CD8-positive, alpha-beta memory T cell (primary cell): ENCODE measurements around the gene KRTAP12-3. TPM values are rescaled to one million over a fixed set of nuclear protein-coding genes. Genes with fewer than 3 reads are reported as not detected.
"Not testable (repeated sequence)": the region's sequence is repeated elsewhere in the genome, so short reads cannot be mapped to it uniquely, and the experiment has no call there.

ENCODE experiments used
- CTCF ChIA-PET: fragments of 350-600 bp; sonication (Branson Sonifier 250); formaldehyde crosslinking; loops from one replicate; lab custom pipeline; 2021; ENCODE audit warnings: antibody characterized with exemption; lab: Charles Lee
- POLR2A ChIA-PET: fragments of 350-600 bp; sonication (Branson Sonifier 250); formaldehyde crosslinking; loops from one replicate; lab custom pipeline; 2021; ENCODE audit warnings: antibody characterized with exemption; lab: Charles Lee
- DNase-seq, 5 donors: peaks; one replicate each; pipeline versions ENCODE4 v3.0.0 to v3.0.0-alpha.2; 2020 to 2022; ENCODE audit warnings: mixed read lengths in 1 of 5
- H3K27ac ChIP-seq: one replicate; pipeline ENCODE4 v1.7.0; 2013; ENCODE audit warnings: low read depth, mild to moderate bottlenecking, low read length, moderate library complexity
- H3K27me3 ChIP-seq: 2 replicates; pipeline ENCODE4 v1.7.0; 2013; ENCODE audit warnings: low read length, mild to moderate bottlenecking; ENCODE audit not compliant: insufficient read depth, poor library complexity, severe bottlenecking
- H3K36me3 ChIP-seq: 2 replicates; pipeline ENCODE4 v1.7.0; 2013; ENCODE audit warnings: mild to moderate bottlenecking, low read length, moderate library complexity; ENCODE audit not compliant: insufficient read depth
- H3K4me1 ChIP-seq: 2 replicates; pipeline ENCODE4 v1.7.0; 2013; ENCODE audit warnings: mild to moderate bottlenecking, low read length, moderate library complexity; ENCODE audit not compliant: insufficient read depth
- H3K4me3 ChIP-seq: 2 replicates; pipeline ENCODE4 v1.7.0; 2013; ENCODE audit warnings: mild to moderate bottlenecking, low read length
- H3K9me3 ChIP-seq: 2 replicates; pipeline ENCODE4 v1.7.0; 2013; ENCODE audit warnings: mild to moderate bottlenecking, low read length
- H3K27ac Mint-ChIP-seq, 8 donors: one replicate each; pipeline ENCODE4 v1.8.0; 2020 to 2021; ENCODE audit warnings: mixed read lengths in 8 of 8, mild to moderate bottlenecking in 6 of 8, inconsistent platforms in 3 of 8, moderate library complexity in 3 of 8
- H3K27me3 Mint-ChIP-seq, 2 donors: one replicate each; pipeline ENCODE4 v1.8.0; 2020 to 2021; ENCODE audit warnings: mixed read lengths in 2 of 2, mild to moderate bottlenecking in 1 of 2, moderate library complexity in 1 of 2
- H3K36me3 Mint-ChIP-seq, 3 donors: one replicate each; pipeline ENCODE4 v1.8.0; 2020 to 2021; ENCODE audit warnings: mixed read lengths in 3 of 3, inconsistent platforms in 1 of 3, mild to moderate bottlenecking in 1 of 3
- H3K4me1 Mint-ChIP-seq, 3 donors: one replicate each; pipeline ENCODE4 v1.8.0; 2020 to 2021; ENCODE audit warnings: mixed read lengths in 3 of 3, inconsistent platforms in 1 of 3, mild to moderate bottlenecking in 1 of 3
- H3K4me3 Mint-ChIP-seq, 7 donors: one replicate each; pipeline ENCODE4 v1.8.0; 2020 to 2021; ENCODE audit warnings: mixed read lengths in 7 of 7, mild to moderate bottlenecking in 6 of 7, moderate library complexity in 4 of 7, inconsistent platforms in 2 of 7
- H3K9me3 Mint-ChIP-seq, 5 donors: one replicate each; pipeline ENCODE4 v1.8.0; 2020 to 2022; ENCODE audit warnings: mixed read lengths in 5 of 5, mild to moderate bottlenecking in 3 of 5, moderate library complexity in 2 of 5, inconsistent platforms in 1 of 5
- polyA plus RNA-seq: library from polyadenylated mRNA; unstranded; fragments of 300-500 nt; fragmentation: Illumina TruSeq; gene quantifications from one replicate; pipeline ENCODE4 v1.2.3, GENCODE V29; 2021
- total RNA-seq, 2 experiments: library from RNA; stranded (reverse); gene quantifications; one replicate each; pipeline ENCODE4 v1.2.3, GENCODE V29; 2021

The KRTAP12-3 gene
- total and polyA plus RNA-seq, 3 experiments from 2014 or later: not detected

GRCh38 chr21:44684077-44684476 is 26.3 kb downstream of the KRTAP12-3 start:
- DNase-seq: no peak
- Mint-ChIP-seq H3K4me3 (no peak overlapping the region), H3K27me3 (peaks cover 8 to 23% of the 10 kb centered on the region in 2 donors), H3K36me3 (peaks cover 0 to 4% (median 0%) of the 10 kb centered on the region in 3 donors), H3K9me3 (no peaks in the 10 kb centered on the region), H3K27ac (peak overlapping the region in 1 of 8 donors; percentile 43), H3K4me1 (peaks cover 6 to 7% (median 6%) of the 10 kb centered on the region in 3 donors)
- no peaks in the 10 kb centered on the region for H3K9me3 ChIP-seq
- H3K36me3 ChIP-seq: no peaks in the 10 kb centered on the region
- no peak overlapping the region for H3K4me3 ChIP-seq
- no peaks in the 10 kb centered on the region for H3K27me3 ChIP-seq
- H3K27ac ChIP-seq: no peak overlapping the region
- H3K4me1 ChIP-seq: no peaks in the 10 kb centered on the region
- CTCF ChIA-PET: no interaction called here
- POLR2A ChIA-PET: no interaction called here

DNA sequence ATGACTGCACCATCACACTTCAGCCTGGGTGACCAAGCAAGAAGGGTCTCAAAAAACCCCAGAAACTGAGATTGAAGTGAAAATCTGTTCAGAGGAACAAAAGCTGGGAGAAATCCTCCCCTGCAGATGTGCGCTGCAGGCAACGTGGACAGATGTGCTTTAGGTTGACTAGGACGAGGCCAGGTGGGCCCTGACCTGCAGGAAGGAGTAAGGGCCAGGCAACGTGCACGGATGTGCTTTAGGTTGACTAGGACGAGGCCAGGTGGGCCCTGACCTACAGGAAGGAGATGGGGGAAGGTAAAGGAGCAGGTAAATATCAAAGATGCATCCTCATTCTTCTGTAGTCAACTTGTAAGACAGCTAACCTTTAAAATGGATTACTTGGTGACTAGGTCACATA is 26.8 kb downstream of the KRTAP12-3 start:
- Mint-ChIP-seq H3K9me3 (no peaks in the 10 kb centered on the region), H3K4me3 (no peak overlapping the region), H3K27me3 (peaks cover 8 to 23% of the 10 kb centered on the region in 2 donors), H3K4me1 (peaks cover 6 to 7% (median 6%) of the 10 kb centered on the region in 3 donors), H3K27ac (peak overlapping the region in 1 of 8 donors; percentile 91), H3K36me3 (peaks cover 0 to 4% (median 0%) of the 10 kb centered on the region in 3 donors)
- Histone ChIP-seq H3K36me3 (no peaks in the 10 kb centered on the region), H3K27me3 (no peaks in the 10 kb centered on the region), H3K27ac (no peak overlapping the region), H3K4me1 (no peaks in the 10 kb centered on the region), H3K9me3 (no peaks in the 10 kb centered on the region), H3K4me3 (no peak overlapping the region)
- POLR2A ChIA-PET: no interaction called here
- no peak for DNase-seq
- CTCF ChIA-PET: no interaction called here

DNA sequence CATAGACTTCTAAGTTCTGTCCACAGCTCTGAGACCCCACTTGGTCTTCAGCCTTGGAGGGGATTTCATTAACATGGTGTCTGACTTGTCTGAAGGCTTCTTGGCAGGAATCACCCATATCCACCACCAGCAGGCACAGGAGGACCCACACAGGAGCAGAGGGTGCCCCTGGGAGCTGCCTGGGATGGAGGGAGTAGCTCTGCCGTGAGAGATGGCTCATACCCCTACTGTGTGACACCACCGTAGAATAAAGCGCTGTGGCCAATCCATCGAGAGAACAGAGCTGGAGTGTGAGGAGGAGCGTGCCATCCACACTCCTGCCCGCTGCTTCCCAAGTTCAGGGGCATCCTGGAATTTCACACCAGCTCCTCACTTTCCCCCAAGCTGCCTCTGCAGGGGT is 27.3 kb downstream of the KRTAP12-3 start:
- H3K4me1 Mint-ChIP-seq, H3K4me1 ChIP-seq, H3K4me3 ChIP-seq, H3K36me3 ChIP-seq, H3K36me3 Mint-ChIP-seq, DNase-seq, H3K9me3 ChIP-seq, H3K27ac ChIP-seq, H3K9me3 Mint-ChIP-seq, POLR2A ChIA-PET, CTCF ChIA-PET, H3K27me3 ChIP-seq: not testable (repeated sequence)
- peak overlapping the region in 1 of 7 donors; percentile 26 for H3K4me3 Mint-ChIP-seq
- peaks cover 8 to 26% of the 10 kb centered on the region in 2 donors for H3K27me3 Mint-ChIP-seq
- peak overlapping the region in 1 of 8 donors; percentile 34 for H3K27ac Mint-ChIP-seq

DNA sequence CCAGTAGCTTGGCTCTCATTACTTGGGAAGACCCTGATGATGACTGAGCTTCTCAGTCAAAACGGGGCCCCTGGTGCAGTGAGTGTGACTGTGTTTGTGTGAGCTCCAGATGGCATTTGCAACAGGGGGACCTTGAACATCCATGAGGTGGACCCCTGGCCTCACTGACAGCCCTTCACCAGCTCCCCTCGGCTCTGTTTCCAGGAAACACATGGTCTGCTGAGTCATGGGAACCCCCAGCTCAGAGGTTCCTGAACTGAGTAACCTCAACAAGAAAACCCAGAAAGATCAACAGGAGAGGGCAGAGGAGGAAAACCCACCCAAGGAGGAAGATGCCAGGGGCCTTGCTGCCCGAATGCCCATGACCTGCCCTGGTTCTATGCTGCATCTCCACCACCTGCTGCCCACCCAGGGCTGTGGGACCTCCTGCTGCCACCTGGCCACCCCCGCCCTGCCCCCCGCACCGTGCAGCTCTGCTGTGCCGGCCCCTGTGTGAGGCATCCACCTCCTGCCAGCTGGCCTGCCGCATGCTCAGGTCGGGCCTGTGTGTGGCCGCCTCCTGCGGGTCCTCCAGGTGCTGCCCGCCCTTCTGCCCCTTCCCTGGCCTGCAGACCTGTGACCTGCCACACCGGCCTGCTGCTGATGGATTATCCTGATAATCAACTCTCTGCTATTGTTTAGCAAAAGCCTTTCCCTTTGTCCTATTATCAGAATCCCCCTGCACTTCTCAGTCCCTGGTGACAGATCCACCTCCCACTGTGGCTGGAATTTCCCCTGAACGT is 28.5 kb downstream of the KRTAP12-3 start:
- H3K9me3 ChIP-seq: no peaks in the 10 kb centered on the region
- H3K36me3 ChIP-seq: no peaks in the 10 kb centered on the region
- H3K4me3 ChIP-seq: no peak overlapping the region
- H3K9me3 Mint-ChIP-seq: no peaks in the 10 kb centered on the region
- H3K27ac Mint-ChIP-seq: peak overlapping the region in 2 of 8 donors; percentile 12 to 81
- H3K27me3 Mint-ChIP-seq: peaks cover 8 to 26% of the 10 kb centered on the region in 2 donors
- DNase-seq: no peak
- H3K4me1 ChIP-seq: no peaks in the 10 kb centered on the region
- POLR2A ChIA-PET: no interaction called here
- H3K4me3 Mint-ChIP-seq: no peak overlapping the region
- H3K27me3 ChIP-seq: no peaks in the 10 kb centered on the region
- peaks cover 6 to 7% (median 6%) of the 10 kb centered on the region in 3 donors for H3K4me1 Mint-ChIP-seq
- no peaks in the 10 kb centered on the region for H3K36me3 Mint-ChIP-seq
- CTCF ChIA-PET: no interaction called here
- no peak overlapping the region for H3K27ac ChIP-seq

GRCh38 chr21:44686843-44687561 is 29.3 kb downstream of the KRTAP12-3 start:
- H3K36me3 Mint-ChIP-seq: no peaks in the 10 kb centered on the region
- peak overlapping the region in 2 of 8 donors; percentile 81 to 82 for H3K27ac Mint-ChIP-seq
- POLR2A ChIA-PET: no interaction called here
- H3K4me1 Mint-ChIP-seq: peaks cover 9 to 14% (median 12%) of the 10 kb centered on the region in 3 donors
- no peaks in the 10 kb centered on the region for H3K4me1 ChIP-seq
- H3K4me3 ChIP-seq: no peak overlapping the region
- no peaks in the 10 kb centered on the region for H3K9me3 ChIP-seq
- no peaks in the 10 kb centered on the region for H3K36me3 ChIP-seq
- H3K27me3 ChIP-seq: no peaks in the 10 kb centered on the region
- CTCF ChIA-PET: no interaction called here
- H3K4me3 Mint-ChIP-seq: no peak overlapping the region
- peaks cover 6 to 26% of the 10 kb centered on the region in 2 donors for H3K27me3 Mint-ChIP-seq
- no peak for DNase-seq
- H3K27ac ChIP-seq: no peak overlapping the region
- H3K9me3 Mint-ChIP-seq: peaks cover 0 to 4% (median 0%) of the 10 kb centered on the region in 5 donors

- Mint-ChIP-seq H3K9me3 (peaks cover 0 to 10% (median 3%) of the 10 kb centered on the region in 5 donors), H3K36me3 (peaks cover 0 to 6% (median 2%) of the 10 kb centered on the region in 3 donors), H3K27ac (no peak overlapping the region), H3K27me3 (peaks cover 6 to 26% of the 10 kb centered on the region in 2 donors), H3K4me3 (no peak overlapping the region), H3K4me1 (peaks cover 9 to 14% (median 12%) of the 10 kb centered on the region in 3 donors)
- ChIA-PET CTCF (no interaction called here), POLR2A (no interaction called here)
- H3K4me3 ChIP-seq: no peak overlapping the region
- no peak overlapping the region for H3K27ac ChIP-seq
- no peaks in the 10 kb centered on the region for H3K4me1 ChIP-seq
- no peaks in the 10 kb centered on the region for H3K36me3 ChIP-seq
- peaks cover 4% of the 10 kb centered on the region for H3K9me3 ChIP-seq
- no peak for DNase-seq
- H3K27me3 ChIP-seq: no peaks in the 10 kb centered on the region
These were observed 29.9 kb downstream of the KRTAP12-3 start for GRCh38 chr21:44687671-44688070.

GRCh38 chr21:44689740-44690139 is 32.0 kb downstream of the KRTAP12-3 start:
- peaks cover 6 to 26% of the 10 kb centered on the region in 2 donors for H3K27me3 Mint-ChIP-seq
- CTCF ChIA-PET, H3K27ac Mint-ChIP-seq, H3K9me3 ChIP-seq, H3K4me1 ChIP-seq, POLR2A ChIA-PET, H3K4me3 ChIP-seq, H3K27me3 ChIP-seq, H3K4me3 Mint-ChIP-seq, H3K27ac ChIP-seq, DNase-seq, H3K36me3 ChIP-seq: not testable (repeated sequence)
- H3K9me3 Mint-ChIP-seq: peaks cover 3 to 12% (median 6%) of the 10 kb centered on the region in 5 donors
- H3K4me1 Mint-ChIP-seq: peaks cover 14 to 22% (median 21%) of the 10 kb centered on the region in 3 donors
- peaks cover 2 to 16% (median 2%) of the 10 kb centered on the region in 3 donors for H3K36me3 Mint-ChIP-seq

DNA sequence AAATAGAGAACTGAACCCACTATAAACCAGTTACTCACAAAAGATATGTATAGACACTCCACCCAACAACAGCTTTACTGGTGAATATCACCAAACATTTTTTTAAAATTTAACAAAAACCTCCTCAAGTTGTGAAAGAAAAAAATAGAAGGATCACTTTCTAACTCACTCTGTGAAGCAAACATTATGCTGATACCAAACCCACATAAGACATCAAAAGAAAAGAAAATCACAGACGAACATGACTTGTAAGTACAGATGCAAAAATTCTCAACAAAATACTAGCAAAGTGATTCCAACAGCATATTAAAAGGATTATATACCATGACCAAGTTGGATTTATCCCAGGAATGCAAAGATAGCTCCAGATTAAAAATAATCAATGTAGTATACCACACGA is 34.0 kb downstream of the KRTAP12-3 start:
- Mint-ChIP-seq H3K27me3 (peaks cover 12 to 23% of the 10 kb centered on the region in 2 donors), H3K9me3 (peaks cover 3 to 12% (median 6%) of the 10 kb centered on the region in 5 donors), H3K4me3 (no peak overlapping the region), H3K4me1 (peaks cover 12 to 25% (median 22%) of the 10 kb centered on the region in 3 donors), H3K36me3 (peaks cover 2 to 24% (median 2%) of the 10 kb centered on the region in 3 donors), H3K27ac (peak overlapping the region in 2 of 8 donors; percentile 10 to 70)
- Histone ChIP-seq H3K27ac (no peak overlapping the region), H3K4me3 (no peak overlapping the region), H3K36me3 (no peaks in the 10 kb centered on the region), H3K4me1 (no peaks in the 10 kb centered on the region), H3K27me3 (no peaks in the 10 kb centered on the region), H3K9me3 (peaks cover 5% of the 10 kb centered on the region)
- no peak for DNase-seq
- ChIA-PET CTCF (no interaction called here), POLR2A (no interaction called here)
